ENCODE results near the gene KLHL17. TPM values are rescaled to one million over a fixed set of nuclear protein-coding genes. Genes with fewer than 3 reads are reported as not detected.

Gene KLHL17
- total and polyA plus RNA-seq, 9 of the 15 experiments (the other 6 are each of a cell fraction or from before 2014, with no cell fraction given): 0.14 to 84.8 (median 13.0) TPM

DNA sequence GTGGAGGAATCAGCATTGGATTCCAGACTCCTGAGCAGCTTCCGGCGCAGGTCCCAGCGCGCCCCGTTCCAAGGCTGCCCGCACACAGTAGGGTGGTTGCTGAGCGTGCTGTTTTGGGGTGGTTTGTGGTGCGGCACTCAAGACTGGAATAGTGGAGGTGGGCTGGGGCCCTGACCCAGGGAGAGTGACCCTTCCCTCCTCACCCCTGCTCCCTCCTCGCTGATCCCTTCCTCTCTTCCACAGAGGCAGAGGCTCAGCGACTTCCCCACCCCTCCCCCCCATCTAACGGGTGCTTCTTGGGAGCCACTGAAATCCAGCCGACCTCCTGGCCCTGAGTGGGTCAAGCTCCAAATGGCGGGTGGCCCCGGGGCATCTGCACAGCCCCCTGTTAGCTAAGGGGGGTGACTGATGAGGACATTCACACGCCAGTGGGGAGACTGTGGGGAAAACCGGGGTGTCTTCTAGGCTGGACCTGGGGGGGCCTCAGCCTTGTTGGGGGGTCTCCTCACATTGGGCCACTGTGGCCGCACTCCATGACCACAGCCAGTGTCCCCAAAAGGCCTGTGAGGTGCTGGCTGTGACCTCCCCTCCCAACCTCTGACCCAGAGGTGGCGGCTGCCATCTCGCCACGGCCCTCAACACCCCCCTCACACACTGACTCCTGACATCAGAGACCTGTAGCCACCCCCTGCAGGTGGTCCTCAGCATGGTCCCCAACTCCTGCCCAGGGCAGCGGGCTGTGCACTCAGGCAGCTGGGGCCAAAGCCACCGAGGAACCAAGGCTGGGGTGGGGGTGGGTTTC, 43.4 kb downstream of the KLHL17 start (continued):
- TF ChIP-seq, protein P1, sequence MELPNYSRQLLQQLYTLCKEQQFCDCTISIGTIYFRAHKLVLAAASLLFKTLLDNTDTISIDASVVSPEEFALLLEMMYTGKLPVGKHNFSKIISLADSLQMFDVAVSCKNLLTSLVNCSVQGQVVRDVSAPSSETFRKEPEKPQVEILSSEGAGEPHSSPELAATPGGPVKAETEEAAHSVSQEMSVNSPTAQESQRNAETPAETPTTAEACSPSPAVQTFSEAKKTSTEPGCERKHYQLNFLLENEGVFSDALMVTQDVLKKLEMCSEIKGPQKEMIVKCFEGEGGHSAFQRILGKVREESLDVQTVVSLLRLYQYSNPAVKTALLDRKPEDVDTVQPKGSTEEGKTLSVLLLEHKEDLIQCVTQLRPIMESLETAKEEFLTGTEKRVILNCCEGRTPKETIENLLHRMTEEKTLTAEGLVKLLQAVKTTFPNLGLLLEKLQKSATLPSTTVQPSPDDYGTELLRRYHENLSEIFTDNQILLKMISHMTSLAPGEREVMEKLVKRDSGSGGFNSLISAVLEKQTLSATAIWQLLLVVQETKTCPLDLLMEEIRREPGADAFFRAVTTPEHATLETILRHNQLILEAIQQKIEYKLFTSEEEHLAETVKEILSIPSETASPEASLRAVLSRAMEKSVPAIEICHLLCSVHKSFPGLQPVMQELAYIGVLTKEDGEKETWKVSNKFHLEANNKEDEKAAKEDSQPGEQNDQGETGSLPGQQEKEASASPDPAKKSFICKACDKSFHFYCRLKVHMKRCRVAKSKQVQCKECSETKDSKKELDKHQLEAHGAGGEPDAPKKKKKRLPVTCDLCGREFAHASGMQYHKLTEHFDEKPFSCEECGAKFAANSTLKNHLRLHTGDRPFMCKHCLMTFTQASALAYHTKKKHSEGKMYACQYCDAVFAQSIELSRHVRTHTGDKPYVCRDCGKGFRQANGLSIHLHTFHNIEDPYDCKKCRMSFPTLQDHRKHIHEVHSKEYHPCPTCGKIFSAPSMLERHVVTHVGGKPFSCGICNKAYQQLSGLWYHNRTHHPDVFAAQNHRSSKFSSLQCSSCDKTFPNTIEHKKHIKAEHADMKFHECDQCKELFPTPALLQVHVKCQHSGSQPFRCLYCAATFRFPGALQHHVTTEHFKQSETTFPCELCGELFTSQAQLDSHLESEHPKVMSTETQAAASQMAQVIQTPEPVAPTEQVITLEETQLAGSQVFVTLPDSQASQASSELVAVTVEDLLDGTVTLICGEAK (IDR thresholded peaks at IDR 0.05): no peak
- TF ChIP-seq, protein P1 (CRISPR knock-in tag; IDR thresholded peaks at IDR 0.05): no peak
- peak; percentile 10; the same call in 1 of the 2 replicates for TF ChIP-seq ZNF263 (CRISPR knock-in tag; IDR thresholded peaks at IDR 0.05; ENCODE audit: borderline replicate concordance)
- 0 out of 2 replicates have a peak, but pooled peaks have one; percentile 19 for TF ChIP-seq MTA1 (IDR thresholded peaks at IDR 0.05; ENCODE audit: borderline replicate concordance)
- TF ChIP-seq CTCF (IDR thresholded peaks at IDR 0.05 in 2 of 3, conservative IDR thresholded peaks at IDR 0.05 in 1 of 3; ENCODE audit: insufficient read depth in 2 of 3, low read depth in 1 of 3, low read length in 3 of 3): 0 out of 6 replicates have a peak, but pooled peaks of 1 of the 3 experiments have one; percentile 4
- 0 out of 2 replicates have a peak, but pooled peaks have one; percentile 11 for TF ChIP-seq POLR2G (IDR thresholded peaks at IDR 0.05; ENCODE audit: low read depth, low read length)
- peak; percentile 24; the same call in 1 of the 2 replicates for TF ChIP-seq ZBTB7A (IDR thresholded peaks at IDR 0.05; ENCODE audit: borderline replicate concordance, control insufficient read depth, low read depth, low read length)
- TF ChIP-seq, protein P2, sequence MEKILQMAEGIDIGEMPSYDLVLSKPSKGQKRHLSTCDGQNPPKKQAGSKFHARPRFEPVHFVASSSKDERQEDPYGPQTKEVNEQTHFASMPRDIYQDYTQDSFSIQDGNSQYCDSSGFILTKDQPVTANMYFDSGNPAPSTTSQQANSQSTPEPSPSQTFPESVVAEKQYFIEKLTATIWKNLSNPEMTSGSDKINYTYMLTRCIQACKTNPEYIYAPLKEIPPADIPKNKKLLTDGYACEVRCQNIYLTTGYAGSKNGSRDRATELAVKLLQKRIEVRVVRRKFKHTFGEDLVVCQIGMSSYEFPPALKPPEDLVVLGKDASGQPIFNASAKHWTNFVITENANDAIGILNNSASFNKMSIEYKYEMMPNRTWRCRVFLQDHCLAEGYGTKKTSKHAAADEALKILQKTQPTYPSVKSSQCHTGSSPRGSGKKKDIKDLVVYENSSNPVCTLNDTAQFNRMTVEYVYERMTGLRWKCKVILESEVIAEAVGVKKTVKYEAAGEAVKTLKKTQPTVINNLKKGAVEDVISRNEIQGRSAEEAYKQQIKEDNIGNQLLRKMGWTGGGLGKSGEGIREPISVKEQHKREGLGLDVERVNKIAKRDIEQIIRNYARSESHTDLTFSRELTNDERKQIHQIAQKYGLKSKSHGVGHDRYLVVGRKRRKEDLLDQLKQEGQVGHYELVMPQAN (IDR thresholded peaks at IDR 0.05; ENCODE audit: borderline replicate concordance): no peak
- TF ChIP-seq NELFE (IDR thresholded peaks at IDR 0.05; ENCODE audit: insufficient read depth, insufficient read length): no peak
- TF ChIP-seq KLF1 (tag; IDR thresholded peaks at IDR 0.05): no peak
- TF ChIP-seq GTF2E2 (tag; IDR thresholded peaks at IDR 0.05): no peak
